HG03565 (cell line): ENCODE data around the gene ZC3H12A.
A peak's percentile ranks its signal among the peaks of the same experiment; 100 is the strongest.

Experiments used
- ATAC-seq: cut with Tn5 transposase; IDR thresholded peaks from one replicate; pipeline ENCODE4 v1.9.1; 2021; ENCODE audit warnings: mild to moderate bottlenecking, moderate library complexity; ENCODE audit not compliant: unreplicated experiment

ZC3H12A gene

DNA sequence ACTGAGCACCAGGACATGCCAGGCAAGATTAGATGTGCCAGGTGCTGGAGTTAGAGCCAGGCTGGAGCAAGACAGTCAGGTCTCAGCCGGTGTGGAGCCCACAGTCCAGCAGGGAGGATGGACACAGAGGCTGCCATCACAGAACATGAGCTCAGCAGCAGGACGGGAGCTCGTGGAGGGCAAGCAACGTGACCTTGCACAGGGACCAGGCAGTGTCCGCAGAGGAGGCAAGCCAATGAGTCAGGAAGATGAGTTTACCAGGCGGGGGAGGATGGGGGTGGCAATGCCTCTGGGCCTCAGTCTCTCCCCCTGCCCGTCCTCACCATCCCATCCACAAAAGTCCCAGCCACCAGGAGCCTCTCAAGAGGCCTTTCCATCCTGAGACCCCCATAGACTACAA is 20.7 kb upstream of the ZC3H12A start:
- ATAC-seq, result no peak

DNA sequence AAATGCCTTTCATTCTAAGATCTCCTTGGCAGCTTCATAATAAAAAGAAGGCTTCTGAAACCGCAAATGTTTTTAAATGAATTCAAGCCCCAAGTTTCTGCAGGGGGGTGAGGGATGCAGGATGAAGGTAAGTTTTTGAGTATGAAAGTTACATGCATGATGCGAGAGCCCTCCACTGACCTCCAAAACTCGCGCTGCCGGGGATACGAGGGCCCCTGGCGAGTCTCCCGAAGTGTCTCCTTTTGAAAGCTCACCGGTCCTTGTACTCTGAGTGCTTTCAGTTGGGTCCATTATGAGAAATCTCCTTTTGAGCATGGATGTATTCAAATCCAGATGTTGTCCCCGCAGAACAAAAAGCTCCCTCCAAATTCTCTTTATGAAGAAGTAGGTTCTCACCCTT is 18.9 kb upstream of the ZC3H12A start:
- ATAC-seq, result no peak

DNA sequence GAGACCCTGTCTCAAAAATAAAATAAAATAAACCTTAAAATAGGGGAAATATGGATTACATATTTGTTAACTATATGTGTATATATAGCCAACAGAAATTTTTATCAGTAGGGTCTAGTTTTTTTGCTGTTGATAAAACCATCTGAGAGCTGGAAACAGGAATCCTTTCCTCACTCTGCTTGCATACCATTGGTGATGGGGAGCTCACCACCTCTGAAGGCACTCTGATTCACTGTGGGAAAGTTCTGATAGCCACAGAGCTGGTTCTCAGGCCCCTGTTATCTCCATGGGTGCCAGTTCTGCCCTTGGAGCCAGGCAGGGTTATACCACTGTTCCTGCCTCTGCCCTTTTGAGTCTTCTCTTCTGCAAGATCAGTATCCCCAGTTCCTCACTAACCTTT is 17.8 kb upstream of the ZC3H12A start:
- ATAC-seq, result no peak

DNA sequence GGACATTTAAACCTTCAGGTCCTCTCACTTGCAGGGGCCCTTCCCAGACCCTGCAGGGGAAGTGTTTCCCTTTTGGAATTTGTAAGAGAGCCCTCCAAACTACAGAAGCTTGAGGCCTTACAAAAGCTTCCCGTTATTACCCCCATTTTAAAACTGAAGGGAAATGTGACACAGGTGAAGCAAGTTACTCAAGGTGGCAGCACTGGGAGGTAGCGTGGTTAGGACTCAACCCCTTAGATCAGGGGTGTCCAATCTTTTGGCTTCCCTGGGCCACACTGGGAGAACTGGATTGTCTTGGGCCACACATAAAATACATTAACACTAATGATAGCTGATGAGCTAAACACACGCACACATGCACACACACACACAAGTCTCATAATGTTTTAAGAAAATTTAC is 15.8 kb upstream of the ZC3H12A start:
- no peak for ATAC-seq

DNA sequence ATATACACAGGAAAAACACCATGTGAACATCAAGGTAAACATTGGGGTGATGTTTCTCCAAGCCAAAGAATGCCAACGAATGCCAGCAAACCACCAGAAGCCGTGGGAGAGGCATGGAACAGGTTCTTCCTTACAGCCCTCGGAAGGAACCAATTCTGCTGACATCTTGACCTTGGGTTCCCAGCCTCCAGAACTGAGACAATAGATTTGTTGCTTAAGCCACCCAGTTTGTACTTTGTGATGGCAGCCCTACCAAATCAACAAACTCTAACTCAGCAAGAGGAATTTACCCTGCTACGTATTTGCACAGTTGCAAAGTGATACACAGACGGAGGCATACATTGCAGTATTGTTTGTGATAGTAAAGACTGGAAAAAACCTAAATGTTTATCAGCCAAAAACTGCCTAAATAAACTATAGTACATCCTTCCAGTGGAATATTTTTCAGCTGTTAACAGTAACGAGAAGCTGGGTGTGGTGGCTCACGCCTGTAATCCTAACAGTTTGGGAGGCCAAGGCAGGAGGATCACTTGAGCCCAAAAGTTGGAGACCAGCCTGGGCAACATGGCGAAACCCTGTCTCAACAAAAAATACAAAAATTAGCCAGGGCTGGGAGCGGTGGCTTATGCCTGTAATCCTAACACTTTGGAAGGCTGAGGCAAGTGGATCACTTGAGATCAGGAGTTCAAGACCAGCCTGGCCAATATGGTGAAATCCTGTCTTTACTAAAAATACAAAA is 12.5 kb upstream of the ZC3H12A start:
- ATAC-seq, result no peak

DNA sequence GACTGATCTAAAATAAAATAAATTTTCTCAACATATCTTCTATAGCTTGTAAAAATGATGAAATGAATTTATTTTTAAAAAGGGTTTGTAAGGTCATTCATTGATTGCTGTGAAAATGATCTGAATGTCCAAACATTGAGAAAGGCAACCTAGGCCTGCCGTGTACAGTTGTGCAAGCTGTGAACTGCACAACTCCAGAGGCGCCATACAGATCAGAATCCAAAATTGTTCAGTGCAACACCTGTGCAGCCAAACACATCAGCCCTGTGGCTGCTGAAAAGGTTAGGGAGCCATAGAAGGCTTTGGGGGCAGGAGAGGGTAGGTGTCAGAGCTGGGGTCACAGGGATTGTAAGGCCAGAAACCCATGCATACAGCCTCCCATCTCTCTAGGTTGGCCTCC is 9.9 kb upstream of the ZC3H12A start:
- no peak for ATAC-seq

DNA sequence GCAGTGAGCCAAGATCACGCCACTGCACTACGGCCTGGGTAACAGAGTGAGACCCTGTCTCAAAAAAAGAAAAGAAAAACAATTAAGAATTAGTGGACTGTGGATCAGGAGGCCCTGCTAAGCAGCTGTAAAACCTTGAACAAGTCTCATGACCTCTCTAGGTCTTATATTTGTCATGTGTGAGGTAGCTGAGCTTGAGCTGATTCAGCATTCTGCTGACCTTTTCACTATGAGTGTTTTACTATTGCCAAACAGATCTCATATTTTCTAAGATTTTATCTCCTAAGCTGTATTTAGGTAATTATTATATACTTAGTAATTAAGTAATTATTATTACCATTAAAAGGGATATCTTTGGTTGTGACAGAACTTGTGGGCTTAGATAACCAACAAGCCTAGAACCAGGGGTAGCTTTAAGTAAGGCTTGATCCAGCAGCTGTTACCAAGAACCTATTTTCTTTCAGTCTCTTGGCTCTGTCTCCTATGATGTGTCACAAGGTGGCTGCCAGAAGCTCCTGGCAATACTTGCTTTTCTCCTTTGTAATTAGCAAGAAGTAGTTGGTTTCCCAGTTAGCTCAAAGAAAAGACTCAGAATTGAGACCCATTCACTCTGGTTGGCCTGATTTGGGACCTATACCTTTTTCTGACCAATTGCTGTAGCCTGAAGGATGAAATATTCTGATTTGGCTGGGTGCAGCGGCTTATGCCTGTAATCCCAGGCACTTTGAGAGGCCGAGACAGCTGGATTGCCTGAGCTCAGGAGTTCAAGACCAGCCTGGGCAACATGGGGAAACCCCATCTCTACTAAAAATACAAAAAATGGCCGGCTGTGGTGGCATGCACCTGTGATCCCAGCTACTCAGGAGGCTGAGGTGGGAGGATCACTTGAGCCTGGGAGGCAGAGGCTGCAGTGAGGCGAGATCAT is 8.5 kb upstream of the ZC3H12A start:
- no peak for ATAC-seq

DNA sequence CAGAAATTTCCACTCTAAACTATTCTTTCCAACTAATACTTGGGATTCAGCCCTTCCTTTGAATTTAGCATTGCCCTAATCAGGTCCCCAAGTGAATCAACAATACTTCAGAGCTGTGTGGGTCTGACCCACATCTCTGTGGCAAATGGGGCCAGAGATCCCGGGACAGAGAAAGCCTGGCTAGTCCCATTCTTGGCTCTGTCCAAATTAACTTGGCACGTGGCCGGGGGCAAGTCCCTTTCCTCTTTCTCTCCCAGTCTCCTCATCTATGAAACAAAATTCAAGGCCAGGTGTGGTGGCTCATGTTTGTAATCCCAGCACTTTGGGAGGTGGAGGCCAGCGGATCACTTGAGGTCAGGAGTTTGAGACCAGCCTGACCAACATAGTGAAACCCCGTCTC is 6.3 kb upstream of the ZC3H12A start:
- no peak for ATAC-seq

DNA sequence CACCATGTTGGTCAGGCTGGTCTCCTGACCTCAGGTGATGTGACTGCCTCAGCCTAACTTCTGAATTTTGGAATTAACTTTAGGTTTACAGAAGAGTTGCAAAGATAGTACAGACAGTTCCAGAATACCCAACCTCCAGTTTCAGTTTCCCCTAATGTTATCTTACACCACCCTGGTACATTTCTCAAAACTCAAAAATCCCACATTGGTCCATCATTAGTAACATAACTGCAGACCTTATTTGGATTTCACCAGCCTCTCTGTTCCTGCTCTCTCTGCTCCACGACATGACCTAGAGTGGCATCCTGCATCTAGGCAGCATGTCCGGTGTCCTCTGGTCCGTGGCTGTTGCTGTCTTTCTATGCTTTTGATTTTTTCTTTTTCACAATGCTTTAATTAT is 5.0 kb upstream of the ZC3H12A start:
- no peak for ATAC-seq

DNA sequence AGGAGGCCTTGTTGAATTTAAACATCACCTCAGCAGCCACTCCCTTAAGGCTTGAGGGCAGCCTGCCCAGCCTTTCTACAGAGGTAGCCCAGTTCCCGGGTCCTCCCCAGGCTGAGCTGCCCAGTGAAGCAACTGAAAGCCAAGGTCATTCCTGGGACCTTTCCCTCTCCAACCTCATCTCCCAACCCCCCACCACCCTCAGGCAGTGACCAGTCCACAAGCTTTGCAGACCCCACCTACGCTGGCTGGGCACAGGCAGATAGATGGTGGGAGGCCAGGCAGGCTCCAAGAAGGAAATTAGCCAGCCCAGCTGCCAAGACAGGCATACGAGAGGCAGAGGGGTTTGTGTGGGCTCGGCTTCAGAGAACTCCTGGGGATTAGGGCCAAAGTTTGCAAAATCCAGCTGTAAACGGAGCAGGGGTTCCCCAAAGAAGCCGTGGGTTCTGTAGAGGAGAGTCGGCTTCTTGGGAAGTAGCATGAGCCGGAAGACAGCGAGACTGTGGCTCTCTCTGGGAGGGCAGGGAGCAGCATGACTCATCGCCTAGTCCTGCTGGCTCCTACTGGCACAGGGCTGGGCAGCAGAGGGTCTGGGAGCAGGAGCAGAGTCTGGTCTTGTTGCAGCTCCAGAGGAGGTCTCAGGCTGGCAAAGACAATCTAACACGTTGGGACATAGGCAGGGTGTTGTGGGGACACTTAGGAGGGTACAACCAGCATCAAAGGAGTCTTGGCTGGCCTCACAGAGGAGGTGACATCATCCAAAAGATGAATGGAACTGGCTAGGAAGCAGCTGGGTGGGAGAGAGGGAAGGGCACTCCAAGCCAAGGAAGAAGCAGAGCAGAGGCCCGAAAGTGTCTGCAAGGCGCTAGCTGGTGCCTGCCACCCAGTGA is 2.8 kb upstream of the ZC3H12A start:
- ATAC-seq, result no peak

DNA sequence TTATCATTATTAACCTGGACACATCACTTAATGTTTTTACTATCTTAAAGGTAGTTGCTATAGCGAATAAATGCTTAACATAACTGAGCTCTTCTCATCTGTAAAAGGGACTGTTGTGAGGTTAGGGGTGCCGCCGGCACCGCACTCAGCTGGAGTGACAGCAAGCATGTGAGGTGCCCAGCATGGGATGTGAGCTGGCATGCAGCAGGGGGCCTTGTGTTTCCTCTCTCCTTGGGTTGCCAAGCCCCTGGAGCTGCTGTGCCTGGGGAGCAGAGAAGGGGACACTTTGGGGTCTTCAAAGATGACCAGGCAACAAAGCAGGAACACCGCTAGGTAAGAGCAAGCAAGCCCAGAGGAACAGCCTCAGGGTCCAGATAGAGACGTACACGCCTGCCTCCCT is 2.1 kb upstream of the ZC3H12A start:
- no peak for ATAC-seq

DNA sequence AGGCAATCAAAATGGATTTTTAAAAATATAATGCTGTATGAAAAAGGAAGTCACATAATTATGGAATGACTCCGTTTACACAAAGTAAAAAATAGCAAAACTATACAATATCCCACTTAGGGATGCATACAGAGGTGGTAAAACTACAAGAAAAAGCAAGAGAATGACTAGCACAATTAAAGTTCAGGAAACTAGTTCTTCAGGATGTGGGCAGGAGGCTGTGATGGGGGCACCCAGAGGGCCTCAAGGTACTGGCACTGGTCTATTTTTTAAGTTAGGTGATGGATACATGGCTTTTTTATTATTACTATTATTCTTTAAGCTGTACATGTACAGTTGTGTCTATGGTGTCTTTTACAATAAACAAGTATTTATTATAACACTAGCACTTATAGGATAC is 1.4 kb upstream of the ZC3H12A start:
- ATAC-seq, result no peak

DNA sequence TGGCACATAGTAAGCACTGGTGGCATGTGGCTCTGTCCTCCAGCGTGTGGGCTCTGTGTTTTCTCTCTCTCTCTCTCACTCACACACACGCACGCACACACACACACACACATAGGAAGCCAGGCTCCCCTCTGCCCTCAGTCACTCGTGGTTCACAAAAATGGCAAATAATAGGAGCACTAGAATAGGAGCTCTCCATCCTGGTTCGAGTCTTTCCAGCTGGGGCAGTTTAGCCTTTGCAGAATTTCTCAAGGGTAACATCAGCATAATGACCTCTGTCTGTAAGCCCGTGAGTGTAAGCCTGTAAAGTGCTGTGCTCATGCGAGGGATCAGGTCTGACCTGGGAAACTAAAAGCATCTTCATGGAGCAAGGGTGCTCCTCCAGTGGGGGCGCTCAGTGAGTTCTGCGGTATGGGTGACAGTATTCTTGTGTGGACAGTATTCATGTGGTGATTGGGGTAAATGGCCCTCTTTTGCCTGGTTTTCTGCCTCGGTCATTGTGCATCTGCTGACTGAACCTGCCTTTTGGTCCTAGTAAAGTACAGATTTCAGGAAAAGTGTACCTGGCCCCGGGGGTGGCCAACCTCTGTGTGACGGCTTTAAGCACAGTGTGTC is 842 bp upstream of the ZC3H12A start:
- no peak for ATAC-seq

DNA sequence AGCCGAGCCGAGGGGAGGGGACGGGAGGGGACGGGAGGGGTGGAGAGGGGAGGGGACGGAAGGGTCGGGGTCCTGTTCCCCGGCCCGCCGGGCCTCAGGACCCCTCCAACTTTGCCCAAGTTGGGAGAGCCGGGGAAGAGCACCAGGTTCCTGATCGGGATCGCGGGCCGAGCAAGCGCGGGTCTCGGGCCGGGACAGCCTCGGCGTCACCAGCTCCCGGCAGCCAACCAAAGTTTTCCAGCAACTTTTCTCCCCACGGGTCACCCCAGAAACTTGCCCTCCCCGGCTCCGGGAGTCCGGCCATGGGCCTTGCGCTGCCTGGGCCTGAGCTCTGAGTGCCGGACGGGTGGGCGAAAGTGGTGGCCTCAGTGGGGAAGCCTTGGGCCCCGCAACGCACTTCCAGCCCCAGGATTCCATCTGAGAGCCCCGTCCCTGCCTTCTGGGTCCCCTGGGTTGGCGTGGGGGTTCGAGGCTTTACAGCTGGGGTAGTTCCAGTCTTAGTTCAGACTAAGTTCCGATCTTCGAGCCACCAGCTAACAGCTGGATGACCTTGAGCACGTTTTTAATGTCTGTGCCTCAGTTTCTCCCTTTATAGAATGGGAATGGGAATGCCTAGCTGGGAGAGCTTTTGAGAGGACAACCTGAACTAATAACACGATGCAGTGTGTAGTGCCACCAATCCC is 458 bp downstream of the ZC3H12A start:
- no peak for ATAC-seq

DNA sequence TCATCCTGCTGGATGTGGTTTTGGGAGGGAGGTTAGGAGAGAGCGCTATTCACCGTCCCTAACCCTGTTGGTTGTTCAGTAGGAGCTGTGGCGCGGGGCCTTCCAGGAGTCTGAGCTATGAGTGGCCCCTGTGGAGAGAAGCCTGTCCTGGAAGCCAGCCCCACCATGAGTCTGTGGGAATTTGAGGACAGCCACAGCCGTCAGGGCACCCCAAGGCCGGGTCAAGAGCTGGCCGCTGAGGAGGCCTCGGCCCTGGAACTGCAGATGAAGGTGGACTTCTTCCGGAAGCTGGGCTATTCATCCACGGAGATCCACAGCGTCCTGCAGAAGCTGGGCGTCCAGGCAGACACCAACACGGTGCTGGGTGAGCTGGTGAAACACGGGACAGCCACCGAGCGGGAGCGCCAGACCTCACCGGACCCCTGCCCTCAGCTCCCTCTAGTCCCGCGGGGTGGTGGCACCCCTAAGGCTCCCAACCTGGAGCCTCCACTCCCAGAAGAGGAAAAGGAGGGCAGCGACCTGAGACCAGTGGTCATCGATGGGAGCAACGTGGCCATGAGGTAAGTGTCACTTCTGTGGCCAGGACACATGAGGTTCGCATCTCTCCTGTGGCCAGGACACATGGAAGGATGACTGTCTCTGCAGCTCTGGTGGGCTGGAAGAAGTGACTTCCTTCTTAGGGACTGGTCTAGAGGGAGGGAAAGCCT is 1.2 kb downstream of the ZC3H12A start:
- no peak for ATAC-seq

DNA sequence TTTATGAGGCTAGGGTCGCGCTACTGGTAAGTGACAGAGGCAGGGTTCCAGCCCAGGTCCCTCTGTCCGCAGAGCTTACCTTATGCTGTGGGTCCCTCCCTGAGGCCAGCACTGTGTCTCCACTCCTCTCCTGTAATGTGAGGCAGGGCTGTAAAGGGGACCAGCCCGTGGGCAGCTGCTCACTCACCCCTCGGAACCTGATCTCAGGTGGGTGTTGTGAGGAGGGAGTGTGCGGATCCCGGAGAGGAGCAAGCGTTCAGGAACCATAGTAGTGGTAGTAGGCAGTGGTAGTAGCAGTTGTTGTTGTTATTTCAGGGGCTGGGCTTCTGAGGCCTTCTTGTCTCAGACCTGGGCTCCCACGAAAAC is 1.7 kb downstream of the ZC3H12A start:
- no peak for ATAC-seq

DNA sequence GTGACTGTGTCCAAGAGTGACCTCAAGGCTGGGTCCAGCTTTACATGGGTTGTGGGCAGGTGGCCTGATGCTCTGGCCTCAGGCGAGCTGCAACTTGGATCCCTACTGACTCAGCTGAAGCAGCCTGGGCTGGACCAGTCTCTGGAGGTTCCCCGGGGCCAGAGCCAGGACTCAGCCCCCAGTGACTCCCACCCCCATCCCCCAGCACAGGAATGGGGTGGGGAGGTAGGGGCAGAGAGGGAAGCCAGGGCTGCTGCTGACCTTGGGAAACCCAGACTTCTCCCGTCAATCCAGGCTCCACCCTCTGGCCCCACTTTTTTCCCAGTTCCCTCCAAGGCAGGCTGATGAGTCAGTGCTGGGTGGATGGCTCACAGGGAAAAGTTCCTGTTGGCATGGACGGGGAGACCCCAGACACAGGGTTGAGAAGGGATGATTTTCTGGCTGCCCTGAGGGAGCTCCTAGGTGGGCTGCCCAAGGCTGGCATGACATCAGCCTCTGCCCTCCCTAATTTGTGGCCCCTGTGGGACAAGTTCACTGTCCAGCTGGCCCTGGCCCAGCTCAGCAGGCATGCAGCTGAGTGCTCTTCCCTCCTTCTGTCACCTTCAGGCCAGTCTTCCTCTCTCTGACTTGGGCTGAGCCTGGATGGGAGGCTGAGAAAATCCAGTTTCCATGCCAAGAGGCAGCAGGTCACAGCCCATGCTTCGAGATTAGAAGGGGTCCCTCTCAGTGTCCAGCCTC is 2.2 kb downstream of the ZC3H12A start:
- ATAC-seq, result no peak

DNA sequence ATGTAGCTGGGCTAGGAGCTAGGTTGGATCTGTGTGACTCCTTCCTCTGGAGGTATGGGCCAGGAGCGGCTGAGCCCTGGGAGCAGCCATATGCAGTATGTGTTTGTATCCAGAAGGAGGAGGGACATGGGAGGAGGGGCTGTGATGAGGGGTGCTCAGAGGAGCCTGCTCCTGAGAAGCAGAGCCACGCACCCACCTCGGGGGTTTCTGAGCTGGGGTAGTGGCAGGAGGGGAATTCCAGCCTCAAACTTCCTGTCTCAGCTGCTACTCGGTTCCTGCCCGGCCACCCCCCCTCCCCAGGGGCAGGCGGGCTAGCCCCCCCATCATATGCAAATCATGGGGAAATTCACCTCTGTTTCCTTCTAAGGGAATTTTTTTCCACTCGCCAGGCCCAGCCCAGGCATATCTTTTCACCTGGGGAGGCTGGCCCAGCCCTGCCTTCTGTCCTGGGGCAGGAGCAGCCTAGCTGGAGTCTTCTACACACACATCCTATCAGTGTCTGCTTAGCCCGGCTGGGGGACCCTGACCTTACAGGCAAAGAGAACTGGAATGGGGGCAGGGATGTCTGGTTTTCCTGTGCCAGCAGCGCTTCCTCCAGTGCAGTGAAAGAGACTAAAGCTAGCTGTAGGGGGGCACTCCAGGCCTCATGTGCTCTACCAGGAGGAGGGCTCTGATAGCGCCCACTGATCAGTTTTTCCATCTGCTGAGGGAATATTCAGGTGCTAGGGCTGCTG is 3.0 kb downstream of the ZC3H12A start:
- peak; percentile 31 for ATAC-seq
